ENCODE results near the gene OR1B1.

DNA sequence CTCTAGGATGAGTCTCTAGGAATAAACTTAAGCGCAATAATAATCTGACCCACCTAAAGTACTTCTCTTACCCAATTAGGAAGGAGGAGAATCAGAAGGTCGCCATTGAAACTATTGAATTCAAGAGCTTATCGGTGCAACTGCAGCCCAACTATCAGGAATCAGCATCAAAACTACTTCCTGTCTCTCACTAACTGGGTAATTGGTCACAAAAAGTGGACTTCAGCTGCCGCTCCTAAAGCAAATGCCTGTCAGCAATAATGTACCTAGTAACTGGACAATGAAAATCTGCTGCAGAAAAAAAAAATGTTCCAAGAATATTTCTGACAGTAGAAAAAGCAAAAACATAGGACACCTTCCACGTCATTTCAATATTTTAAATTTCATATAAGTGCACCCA lies 77.6 kb downstream of the OR1B1 start:
- TF ChIP-seq, protein P1, sequence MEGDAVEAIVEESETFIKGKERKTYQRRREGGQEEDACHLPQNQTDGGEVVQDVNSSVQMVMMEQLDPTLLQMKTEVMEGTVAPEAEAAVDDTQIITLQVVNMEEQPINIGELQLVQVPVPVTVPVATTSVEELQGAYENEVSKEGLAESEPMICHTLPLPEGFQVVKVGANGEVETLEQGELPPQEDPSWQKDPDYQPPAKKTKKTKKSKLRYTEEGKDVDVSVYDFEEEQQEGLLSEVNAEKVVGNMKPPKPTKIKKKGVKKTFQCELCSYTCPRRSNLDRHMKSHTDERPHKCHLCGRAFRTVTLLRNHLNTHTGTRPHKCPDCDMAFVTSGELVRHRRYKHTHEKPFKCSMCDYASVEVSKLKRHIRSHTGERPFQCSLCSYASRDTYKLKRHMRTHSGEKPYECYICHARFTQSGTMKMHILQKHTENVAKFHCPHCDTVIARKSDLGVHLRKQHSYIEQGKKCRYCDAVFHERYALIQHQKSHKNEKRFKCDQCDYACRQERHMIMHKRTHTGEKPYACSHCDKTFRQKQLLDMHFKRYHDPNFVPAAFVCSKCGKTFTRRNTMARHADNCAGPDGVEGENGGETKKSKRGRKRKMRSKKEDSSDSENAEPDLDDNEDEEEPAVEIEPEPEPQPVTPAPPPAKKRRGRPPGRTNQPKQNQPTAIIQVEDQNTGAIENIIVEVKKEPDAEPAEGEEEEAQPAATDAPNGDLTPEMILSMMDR (IDR thresholded peaks at IDR 0.05; ENCODE audit: insufficient read depth, low read depth, low read length), result no peak
- TF ChIP-seq EZH2 (IDR thresholded peaks at IDR 0.05; ENCODE audit: insufficient read depth, low read length), result no peak
